H1 (cell line): Measurements from ENCODE around the gene SNX3. TPM values are rescaled to one million over a fixed set of nuclear protein-coding genes. Genes with fewer than 3 reads are reported as not detected.

Source experiments
- CTCF ChIA-PET: fragments of 300-600 bp; sonication (Branson Sonifier 250); formaldehyde crosslinking; loops from one replicate; lab custom pipeline; 2021; ENCODE audit not compliant: partially characterized antibody; lab: Charles Lee
- POLR2A ChIA-PET: fragments of 300-600 bp; sonication (Branson Sonifier 250); formaldehyde crosslinking; loops from one replicate; lab custom pipeline; 2021; ENCODE audit warnings: inconsistent platforms; ENCODE audit not compliant: partially characterized antibody; lab: Charles Lee
- DNase-seq, 2 experiments: peaks; one replicate each; pipeline versions ENCODE4 v3.0.0 to v3.0.0-alpha.2; 2010 to 2022; ENCODE audit warnings: low spot score in 2 of 2, low read depth in 1 of 2, mixed read lengths in 1 of 2
- FAIRE-seq: peaks from 2 replicates; lab custom pipeline; 2011; peaks lifted over from hg19 to GRCh38; lab: Jason Lieb, UNC
- H2AFZ ChIP-seq: 2 replicates; pipeline ENCODE4 v1.8.1; 2012; ENCODE audit warnings: low read length, inconsistent platforms
- H2AK5ac ChIP-seq: 2 replicates; pipeline ENCODE4 v1.6.1; 2013; ENCODE audit warnings: low read depth, low read length
- H2BK120ac ChIP-seq: replicated peaks from 2 replicates; pipeline ENCODE3; 2013; ENCODE audit warnings: low read depth, low read length, inconsistent platforms
- H2BK12ac ChIP-seq: 2 replicates; pipeline ENCODE4 v1.6.1; 2013; ENCODE audit warnings: low read depth, low read length
- H2BK15ac ChIP-seq: 2 replicates; pipeline ENCODE4 v1.6.1; 2013; ENCODE audit warnings: low read length
- H2BK20ac ChIP-seq: 2 replicates; pipeline ENCODE4 v1.6.1; 2013; ENCODE audit warnings: low read length
- H2BK5ac ChIP-seq: 2 replicates; pipeline ENCODE4 v1.6.1; 2013; ENCODE audit warnings: low read depth, low read length
- H3K14ac ChIP-seq: 2 replicates; pipeline ENCODE4 v1.6.1; 2013; ENCODE audit warnings: inconsistent platforms; ENCODE audit not compliant: insufficient read length
- H3K18ac ChIP-seq: 2 replicates; pipeline ENCODE4 v1.6.1; 2013; ENCODE audit warnings: low read length; ENCODE audit errors: extremely low read depth
- H3K23ac ChIP-seq: 2 replicates; pipeline ENCODE4 v1.6.1; 2013; ENCODE audit warnings: inconsistent platforms; ENCODE audit not compliant: insufficient read length
- H3K23me2 ChIP-seq: 2 replicates; pipeline ENCODE4 v1.6.1; 2013; ENCODE audit warnings: low read depth, low read length
- H3K27ac ChIP-seq: 2 replicates; pipeline ENCODE4 v1.6.1; 2011; ENCODE audit warnings: low read depth, low read length, inconsistent platforms
- H3K27me3 ChIP-seq, 4 experiments: replicated peaks in 1 of 4; 1 replicate in 1 of 4; 2 replicates in 3 of 4; pipeline versions ENCODE4 v1.6.1 to v1.8.1; 2011 to 2013; ENCODE audit warnings: low read length in 3 of 4, mild to moderate bottlenecking in 3 of 4, inconsistent platforms in 2 of 4, mixed read lengths in 2 of 4, moderate library complexity in 1 of 4; ENCODE audit not compliant: control insufficient read depth in 3 of 4, insufficient read depth in 3 of 4; ENCODE audit errors: extremely low read depth in 1 of 4
- H3K36me3 ChIP-seq, 4 experiments: 2 replicates each; pipeline versions ENCODE4 v1.6.1 to v1.8.1; 2011 to 2013; ENCODE audit warnings: mild to moderate bottlenecking in 4 of 4, low read length in 3 of 4, moderate library complexity in 2 of 4, control low read depth in 1 of 4, inconsistent platforms in 1 of 4; ENCODE audit not compliant: insufficient read depth in 4 of 4, control insufficient read depth in 2 of 4
- H3K4ac ChIP-seq: replicated peaks from 2 replicates; pipeline ENCODE3; 2013; ENCODE audit warnings: low read length, low read depth, mixed read lengths, inconsistent platforms; ENCODE audit not compliant: insufficient read length
- H3K4me1 ChIP-seq, 4 experiments: replicated peaks in 1 of 4; 1 replicate in 1 of 4; 2 replicates in 3 of 4; pipeline versions ENCODE4 v1.6.1 to v1.8.1; 2011 to 2013; ENCODE audit warnings: low read length in 3 of 4, inconsistent platforms in 2 of 4, mixed read lengths in 1 of 4; ENCODE audit not compliant: insufficient read depth in 4 of 4, control insufficient read depth in 3 of 4
- H3K4me2 ChIP-seq, 2 experiments: 2 replicates each; pipeline versions ENCODE4 v1.6.1 to v1.8.1; 2011 to 2013; ENCODE audit warnings: low read depth in 2 of 2, low read length in 2 of 2, control low read depth in 1 of 2, inconsistent platforms in 1 of 2, mild to moderate bottlenecking in 1 of 2; ENCODE audit not compliant: insufficient read depth in 1 of 2
- H3K4me3 ChIP-seq, 4 experiments: fragments of 200-600, 300-600 bp in 1 of 4; sonication (generic), shearing (Covaris generic), sonication (Bioruptor Twin) in 1 of 4; 2 replicates each; pipeline versions ENCODE4 v1.5.1 to v1.8.1; 2011 to 2016; ENCODE audit warnings: low read length in 4 of 4, low read depth in 3 of 4, control low read depth in 2 of 4, inconsistent platforms in 2 of 4, mild to moderate bottlenecking in 2 of 4, mixed read lengths in 1 of 4, moderate library complexity in 1 of 4; ENCODE audit not compliant: insufficient read depth in 2 of 4; ENCODE audit errors: extremely low read depth in 1 of 4
- H3K56ac ChIP-seq: replicated peaks from 2 replicates; pipeline ENCODE3; 2013; ENCODE audit warnings: low read depth, mild to moderate bottlenecking, mixed read lengths, low read length, inconsistent platforms; ENCODE audit not compliant: insufficient read length
- H3K79me1 ChIP-seq: 2 replicates; pipeline ENCODE4 v1.6.1; 2013; ENCODE audit warnings: low read depth, low read length, control low read depth
- H3K79me2 ChIP-seq, 2 experiments: 2 replicates each; pipeline versions ENCODE4 v1.6.1 to v1.8.1; 2012 to 2013; ENCODE audit warnings: low read length in 2 of 2, mild to moderate bottlenecking in 2 of 2, inconsistent platforms in 1 of 2; ENCODE audit not compliant: insufficient read depth in 2 of 2, control insufficient read depth in 1 of 2
- H3K9ac ChIP-seq, 4 experiments: replicated peaks in 1 of 4; 1 replicate in 1 of 4; 2 replicates in 3 of 4; pipeline versions ENCODE4 v1.6.1 to v1.8.1; 2011 to 2013; ENCODE audit warnings: low read depth in 3 of 4, low read length in 3 of 4, control low read depth in 2 of 4, mild to moderate bottlenecking in 2 of 4, moderate library complexity in 2 of 4, inconsistent platforms in 1 of 4; ENCODE audit errors: extremely low read depth in 1 of 4
- H3K9me3 ChIP-seq, 2 experiments: 2 replicates each; pipeline versions ENCODE4 v1.6.1 to v1.8.1; 2012 to 2013; ENCODE audit warnings: mild to moderate bottlenecking in 2 of 2, moderate library complexity in 2 of 2, control low read depth in 1 of 2, inconsistent platforms in 1 of 2, low read depth in 1 of 2, low read length in 1 of 2, mixed read lengths in 1 of 2; ENCODE audit not compliant: insufficient read depth in 2 of 2
- H4K20me1 ChIP-seq, 2 experiments: replicated peaks in 1 of 2; 2 replicates each; pipeline versions ENCODE3 to v1.8.1; 2011 to 2013; ENCODE audit warnings: inconsistent platforms in 2 of 2, low read length in 2 of 2, mild to moderate bottlenecking in 1 of 2; ENCODE audit not compliant: insufficient read depth in 2 of 2, control insufficient read depth in 1 of 2
- H4K5ac ChIP-seq: 2 replicates; pipeline ENCODE4 v1.6.1; 2013; ENCODE audit warnings: low read length, low read depth, mixed read lengths, inconsistent platforms; ENCODE audit not compliant: insufficient read length
- H4K8ac ChIP-seq: 2 replicates; pipeline ENCODE4 v1.8.0; 2013; ENCODE audit warnings: mild to moderate bottlenecking, moderate library complexity, low read length, inconsistent platforms; ENCODE audit not compliant: insufficient read depth; ENCODE audit errors: extremely low read depth
- H4K91ac ChIP-seq: replicated peaks from 2 replicates; pipeline ENCODE3; 2013; ENCODE audit warnings: low read length, mixed read lengths, inconsistent platforms; ENCODE audit not compliant: insufficient read length
- GTF2F1 ChIP-seq: IDR thresholded peaks from 2 replicates; pipeline ENCODE4 v1.6.1; 2012; ENCODE audit warnings: low read depth, low read length, improper control_type of control experiment, borderline replicate concordance
- SUZ12 ChIP-seq: fragments of 200-600 bp; sonication (generic); IDR thresholded peaks from 2 replicates; pipeline ENCODE4 v1.6.1; 2012; ENCODE audit warnings: mild to moderate bottlenecking, inconsistent platforms, low read length, moderate library complexity, mixed read lengths
- WGBS, 2 experiments: shearing (Covaris generic) in 1 of 2; methylation state at CpG; one replicate each; pipeline versions ENCODE4 v1.1.6 to v1.1.7; 2013 to 2015; ENCODE audit warnings: low lambda C conversion rate in 2 of 2, mixed read lengths in 2 of 2, inconsistent platforms in 1 of 2, low coverage in 1 of 2, missing lambda C conversion rate in 1 of 2; ENCODE audit not compliant: insufficient replicate concordance in 2 of 2, insufficient coverage in 1 of 2, insufficient read length in 1 of 2; ENCODE audit errors: extremely low coverage in 1 of 2, missing lambda C conversion rate in 1 of 2; 5-methylcytosine and 5-hydroxymethylcytosine counted together
- polyA plus RNA-seq, 7 experiments: library from polyadenylated mRNA; depleted of rRNA in 3 of 7; stranded (reverse) in 5 of 7; unstranded in 2 of 7; fragments of >200 nt in 5 of 7; fragments of 200-250 nt in 2 of 7; gene quantifications; 1 replicate in 5 of 7; 2 replicates in 1 of 7; 4 replicates in 1 of 7; pipeline versions ENCODE4 v1.2.1 to v1.2.3, GENCODE V29; 2011 to 2013; ENCODE audit warnings: missing spikeins in 2 of 7, mixed read lengths in 2 of 7
- total RNA-seq: library from RNA; stranded (reverse); fragmentation: NEBNext Ultra II Directional; extraction: Animal tissue kit (Norgen Biotek cat#: 25700); gene quantifications from 2 replicates; pipeline ENCODE4 v1.2.1, GENCODE V29; 2021

Gene SNX3
- total and polyA plus RNA-seq, 2 of the 8 experiments (the other 6 are each of a cell fraction or from before 2014, with no cell fraction given): 72.5 to 150 TPM

GRCh38 chr6:108193131-108193530 is 67.7 kb downstream of the SNX3 start:
- Histone ChIP-seq H3K9ac (no peak overlapping the region), H2BK12ac (no peak overlapping the region), H3K4me2 (no peak overlapping the region), H3K23ac (no peak overlapping the region), H3K9me3 (no peaks in the 10 kb centered on the region), H4K91ac (no peak overlapping the region), H3K27me3 (no peaks in the 10 kb centered on the region; a peak in 1 of 7 replicates), H2BK20ac (no peak overlapping the region), H3K79me2 (no peaks in the 10 kb centered on the region), H2BK120ac (no peak overlapping the region), H2AFZ (no peak overlapping the region), H2BK15ac (no peak overlapping the region), H3K18ac (no peak overlapping the region), H3K27ac (no peak overlapping the region), H3K4me3 (no peak overlapping the region), H3K23me2 (no peaks in the 10 kb centered on the region; the same call in 1 of the 2 replicates), H3K56ac (no peak overlapping the region), H3K79me1 (no peaks in the 10 kb centered on the region), H2AK5ac (no peak overlapping the region), H3K36me3 (no peaks in the 10 kb centered on the region), H2BK5ac (no peak overlapping the region), H4K20me1 (no peaks in the 10 kb centered on the region), H3K14ac (no peak overlapping the region), H4K5ac (no peak overlapping the region), H3K4ac (no peak overlapping the region), H3K4me1 (no peaks in the 10 kb centered on the region), H4K8ac (no peak overlapping the region)
- whole genome bisulfite sequencing, 2 experiments: 90% methylated on average over 1 of the region's 1 CpG; no CpG with 5 or more reads in 1 of the 2 experiments
- FAIRE-seq (no peak), DNase-seq (no peak)
- ChIA-PET POLR2A (no interaction called here), CTCF (interaction anchor here (0.7 to 2.2 kb wide), 3 partner anchors 17 to 94 kb away, joined by 3 to 8 read pairs (median 7); no protein-coding TSS in a partner anchor)
- TF ChIP-seq SUZ12 (no peak), GTF2F1 (no peak)
